Measurements from ENCODE around the gene NGDN.

Gene NGDN

DNA sequence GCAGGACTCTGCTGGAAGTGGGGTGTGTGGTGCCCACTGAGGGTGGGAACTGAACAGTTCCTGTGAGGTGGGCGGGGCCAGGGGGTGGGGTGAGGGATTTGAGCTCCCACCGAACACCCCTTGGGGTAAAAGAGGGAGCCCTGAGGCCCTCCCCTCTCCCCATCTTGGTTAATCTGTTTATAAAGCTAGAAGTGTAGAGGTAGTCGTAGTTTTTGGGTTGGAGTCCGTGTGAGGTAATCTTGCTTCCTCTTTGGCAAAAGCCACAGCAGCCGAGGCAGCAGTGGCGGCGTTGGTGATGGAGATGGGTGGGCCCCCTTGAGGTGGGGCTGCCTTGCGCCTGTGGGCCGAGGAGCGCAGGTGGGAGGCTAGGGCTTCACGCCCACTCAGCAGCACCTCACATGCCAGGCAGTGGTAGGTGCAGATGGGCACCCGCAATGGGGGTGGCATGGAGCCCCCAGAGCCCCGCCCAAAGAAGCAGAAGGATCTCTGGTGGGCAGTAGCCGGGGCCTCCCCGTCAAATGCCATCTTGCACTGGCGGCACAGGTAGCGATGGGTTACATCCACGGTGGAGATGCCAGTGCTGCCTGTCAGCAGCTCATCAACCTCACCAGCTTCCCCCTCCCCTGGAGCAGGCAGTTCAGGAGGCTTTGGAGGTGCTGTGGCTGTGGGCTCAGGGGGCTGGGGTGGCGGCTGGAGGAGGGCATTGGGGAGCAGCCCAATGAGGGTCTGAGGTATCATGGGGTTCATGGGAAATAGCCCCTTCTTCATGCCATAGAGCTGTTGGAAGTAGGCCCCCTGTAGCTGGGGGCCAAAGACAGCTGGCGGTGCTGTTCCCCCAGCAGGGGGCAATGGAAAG, 52.5 kb downstream of the NGDN start:
- no peak for DNase-seq

DNA sequence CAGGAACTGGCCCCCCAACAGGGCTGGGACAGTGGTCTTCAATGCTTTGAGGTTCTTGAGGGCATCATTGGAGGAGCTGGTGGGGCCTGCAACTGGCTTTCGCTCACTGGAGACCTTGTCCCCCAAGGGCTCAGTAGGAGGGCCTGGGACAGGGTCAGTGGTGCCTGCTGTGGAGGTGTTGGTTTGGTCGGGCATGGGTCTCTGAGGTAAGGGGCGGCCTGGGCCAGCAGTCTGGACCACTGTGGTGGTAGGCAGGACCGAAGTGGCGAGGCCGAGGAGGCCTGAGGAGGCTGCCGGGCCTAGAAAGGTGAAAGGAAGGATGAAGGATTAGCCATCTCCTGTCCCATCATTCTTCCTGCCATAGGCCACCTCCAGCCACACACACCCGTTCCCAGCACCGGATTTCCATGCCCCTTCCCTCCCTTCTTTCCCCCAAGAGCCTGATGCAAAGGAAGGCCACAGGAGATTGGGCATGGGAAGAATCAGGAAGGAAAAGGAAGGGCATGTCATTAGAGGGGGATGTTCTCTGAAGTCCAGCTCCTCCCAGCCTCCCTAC, 53.2 kb downstream of the NGDN start:
- DNase-seq, result no peak

- no peak for DNase-seq
These were observed 53.9 kb downstream of the NGDN start for GRCh38 chr14:23523229-23524016.

DNA sequence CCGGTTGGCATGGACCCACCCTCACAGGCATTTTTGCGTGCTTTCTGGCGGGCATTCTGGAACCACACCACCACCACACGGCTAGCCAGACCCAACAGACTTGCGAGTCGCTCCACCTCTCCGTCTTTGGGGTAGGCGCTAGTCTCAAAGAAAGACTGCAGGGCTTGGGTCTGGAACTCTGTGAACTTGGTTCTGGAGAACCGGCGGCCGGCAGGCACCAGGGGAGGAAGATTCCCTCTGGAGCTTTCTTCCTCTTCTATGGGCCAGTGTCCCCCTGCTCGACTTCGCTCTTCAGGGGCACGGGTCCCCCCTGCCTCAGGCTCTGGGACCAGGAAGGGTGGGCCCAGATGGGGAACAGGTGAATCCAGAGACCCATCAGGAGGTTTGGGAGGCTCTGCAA, 55.5 kb downstream of the NGDN start:
- no peak for DNase-seq

DNA sequence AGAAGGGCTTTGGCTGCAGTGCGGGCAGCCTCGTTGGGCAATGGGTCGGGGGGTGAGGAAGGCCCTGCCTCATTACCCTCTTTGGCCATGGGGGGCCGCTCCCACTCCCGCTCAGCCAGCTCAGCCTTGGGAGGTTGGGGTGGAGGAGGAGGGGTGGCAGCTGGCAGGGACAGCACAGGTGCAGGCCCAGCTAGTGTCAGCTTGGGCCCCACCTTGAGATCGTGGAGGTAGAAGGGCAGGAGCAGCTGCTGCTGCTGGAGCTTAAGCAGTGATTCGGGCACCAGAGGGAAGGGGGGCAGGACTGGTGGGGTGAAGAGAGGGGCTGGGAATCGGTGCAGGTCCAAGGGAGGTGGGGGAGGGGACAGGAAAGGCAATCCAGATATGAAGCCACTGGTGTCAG, 56.1 kb downstream of the NGDN start:
- DNase-seq, result no peak

Data from right kidney (tissue), 1 donor.